ENCODE measurements around the gene SLC17A5. TPM values are rescaled to one million over a fixed set of nuclear protein-coding genes. Genes with fewer than 3 reads are reported as not detected.
"Not testable (repeated sequence)": the region's sequence is repeated elsewhere in the genome, so short reads cannot be mapped to it uniquely, and the experiment has no call there.

SLC17A5 gene
- total RNA-seq, 3 donors from 2014 or later, result 25.8 to 53.0 (median 42.3) TPM

DNA sequence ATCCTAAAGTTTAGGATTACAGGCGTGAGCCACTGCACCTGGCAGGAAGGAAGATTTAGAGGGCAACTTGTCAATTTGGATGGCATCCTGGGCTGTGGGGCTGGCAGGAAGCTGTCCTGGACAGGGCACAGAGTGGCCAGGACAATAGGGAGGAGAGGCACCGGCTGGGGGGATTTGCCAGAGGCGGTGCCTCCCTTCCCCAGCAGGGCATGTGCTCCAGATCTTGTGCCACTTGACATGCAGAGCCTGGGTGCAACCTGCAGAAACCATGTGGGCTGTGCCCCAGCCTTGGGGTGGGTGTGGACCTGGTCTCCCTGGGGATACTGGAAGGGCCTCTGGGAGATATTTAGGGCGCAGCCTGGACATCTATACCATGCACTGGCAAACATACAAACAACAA lies 74.4 kb downstream of the SLC17A5 start:
- TF ChIP-seq, protein P1, sequence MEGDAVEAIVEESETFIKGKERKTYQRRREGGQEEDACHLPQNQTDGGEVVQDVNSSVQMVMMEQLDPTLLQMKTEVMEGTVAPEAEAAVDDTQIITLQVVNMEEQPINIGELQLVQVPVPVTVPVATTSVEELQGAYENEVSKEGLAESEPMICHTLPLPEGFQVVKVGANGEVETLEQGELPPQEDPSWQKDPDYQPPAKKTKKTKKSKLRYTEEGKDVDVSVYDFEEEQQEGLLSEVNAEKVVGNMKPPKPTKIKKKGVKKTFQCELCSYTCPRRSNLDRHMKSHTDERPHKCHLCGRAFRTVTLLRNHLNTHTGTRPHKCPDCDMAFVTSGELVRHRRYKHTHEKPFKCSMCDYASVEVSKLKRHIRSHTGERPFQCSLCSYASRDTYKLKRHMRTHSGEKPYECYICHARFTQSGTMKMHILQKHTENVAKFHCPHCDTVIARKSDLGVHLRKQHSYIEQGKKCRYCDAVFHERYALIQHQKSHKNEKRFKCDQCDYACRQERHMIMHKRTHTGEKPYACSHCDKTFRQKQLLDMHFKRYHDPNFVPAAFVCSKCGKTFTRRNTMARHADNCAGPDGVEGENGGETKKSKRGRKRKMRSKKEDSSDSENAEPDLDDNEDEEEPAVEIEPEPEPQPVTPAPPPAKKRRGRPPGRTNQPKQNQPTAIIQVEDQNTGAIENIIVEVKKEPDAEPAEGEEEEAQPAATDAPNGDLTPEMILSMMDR (IDR thresholded peaks at IDR 0.05), result no peak
- ATAC-seq, result peak; percentile 15
- no peaks in the 10 kb centered on the region for H3K36me3 ChIP-seq (ENCODE audit: low read depth)
- H3K4me3 ChIP-seq, result no peak overlapping the region
- intact Hi-C loops (cut with DNase I, micrococcal nuclease), result no loop called here
- peak in 1 of 3 donors; percentile 55 for DNase-seq
- peaks cover 5% of the 10 kb centered on the region for H3K9me3 ChIP-seq
- peaks cover 8% of the 10 kb centered on the region for H3K4me1 ChIP-seq (ENCODE audit: low read depth)

GRCh38 chr6:73577676-73578075 lies 76.1 kb downstream of the SLC17A5 start:
- H3K4me3 ChIP-seq, result no peak overlapping the region
- DNase-seq, result no peak
- no peak for ATAC-seq
- intact Hi-C loops (cut with DNase I, micrococcal nuclease), result no loop called here
- H3K9me3 ChIP-seq, result peaks cover 5% of the 10 kb centered on the region
- peaks cover 8% of the 10 kb centered on the region for H3K4me1 ChIP-seq (ENCODE audit: low read depth)
- TF ChIP-seq, protein P1 (IDR thresholded peaks at IDR 0.05), result no peak
- H3K36me3 ChIP-seq (ENCODE audit: low read depth), result no peaks in the 10 kb centered on the region

DNA sequence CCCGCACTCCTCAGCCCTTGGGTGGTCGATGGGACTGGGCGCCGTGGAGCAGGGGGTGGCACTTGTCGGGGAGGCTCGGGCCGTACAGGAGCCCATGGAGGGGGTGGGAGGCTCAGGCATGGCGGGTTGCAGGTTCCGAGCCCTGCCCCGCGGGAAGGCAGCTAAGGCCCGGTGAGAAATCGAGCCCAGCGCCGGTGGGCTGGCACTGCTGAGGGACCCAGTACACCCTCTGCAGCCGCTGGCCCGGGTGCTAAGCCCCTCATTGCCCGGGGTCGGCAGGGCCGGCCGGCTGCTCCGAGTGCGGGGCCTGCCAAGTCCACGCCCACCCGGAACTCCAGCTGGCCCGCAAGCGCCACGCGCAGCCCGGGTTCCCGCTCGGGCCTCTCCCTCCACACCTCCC lies 81.3 kb downstream of the SLC17A5 start:
- H3K9me3 ChIP-seq; H3K4me1 ChIP-seq (ENCODE audit: low read depth); intact Hi-C loops (cut with DNase I, micrococcal nuclease); H3K4me3 ChIP-seq; H3K36me3 ChIP-seq (ENCODE audit: low read depth); DNase-seq; ATAC-seq: not testable (repeated sequence)

DNA sequence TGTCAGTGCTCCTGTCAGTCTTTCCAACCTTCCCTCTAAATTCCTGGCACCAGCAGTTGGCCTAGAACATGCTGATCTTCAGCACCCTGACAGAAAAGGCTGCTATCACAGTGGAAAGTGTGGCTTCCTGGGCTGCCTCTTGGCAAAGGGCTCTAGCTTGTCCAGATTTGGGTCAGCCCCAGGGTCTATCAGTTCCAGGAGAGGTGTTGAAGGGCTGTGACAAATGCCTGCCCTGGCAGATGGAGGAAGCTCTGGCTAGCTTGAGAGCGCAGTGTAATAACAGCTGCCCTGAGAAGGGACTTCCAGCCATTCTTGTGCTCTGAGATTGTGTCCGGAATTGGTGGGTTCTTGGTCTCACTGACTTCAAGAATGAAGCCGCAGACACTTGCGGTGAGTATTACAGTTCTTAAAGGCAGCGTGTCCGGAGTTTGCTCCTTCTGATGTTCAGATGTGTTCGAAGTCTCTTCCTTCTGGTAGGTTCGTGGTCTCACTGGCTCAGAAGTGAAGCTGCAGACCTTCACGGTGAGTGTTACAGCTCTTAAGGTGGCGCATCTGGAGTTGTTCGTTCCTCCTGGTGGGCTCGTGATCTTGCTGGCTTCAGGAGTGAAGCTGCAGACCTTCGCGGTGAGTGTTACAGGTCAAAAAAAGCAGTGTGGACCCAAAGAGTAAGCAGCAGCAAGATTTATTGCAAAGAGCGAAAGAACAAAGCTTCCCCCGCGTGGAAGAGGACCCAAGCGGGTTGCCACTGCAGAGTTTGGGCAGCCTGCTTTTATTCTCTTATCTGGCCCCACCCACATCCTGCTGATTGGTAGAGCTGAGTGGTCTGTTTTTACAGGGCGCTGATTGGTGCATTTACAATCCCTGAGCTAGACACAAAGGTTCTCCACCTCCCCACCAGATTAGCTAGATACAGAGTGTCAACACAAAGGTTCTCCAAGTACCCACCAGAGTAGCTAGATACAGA lies 82.3 kb downstream of the SLC17A5 start:
- DNase-seq; H3K4me1 ChIP-seq (ENCODE audit: low read depth); intact Hi-C loops (cut with DNase I, micrococcal nuclease); H3K36me3 ChIP-seq (ENCODE audit: low read depth); H3K4me3 ChIP-seq; ATAC-seq; H3K9me3 ChIP-seq: not testable (repeated sequence)

GRCh38 chr6:73569121-73569520 lies 84.7 kb downstream of the SLC17A5 start:
- intact Hi-C loops (cut with DNase I, micrococcal nuclease), result no loop called here
- H3K36me3 ChIP-seq (ENCODE audit: low read depth), result no peaks in the 10 kb centered on the region
- DNase-seq (no peak), ATAC-seq (no peak)
- H3K4me3 ChIP-seq, result no peak overlapping the region
- H3K4me1 ChIP-seq (ENCODE audit: low read depth), result peaks cover 2% of the 10 kb centered on the region
- H3K9me3 ChIP-seq, result no peaks in the 10 kb centered on the region
- TF ChIP-seq, protein P1 (IDR thresholded peaks at IDR 0.05), result no peak

- intact Hi-C loops (cut with DNase I, micrococcal nuclease), result no loop called here
- no peaks in the 10 kb centered on the region for H3K36me3 ChIP-seq (ENCODE audit: low read depth)
- no peaks in the 10 kb centered on the region for H3K9me3 ChIP-seq
- peaks cover 2% of the 10 kb centered on the region for H3K4me1 ChIP-seq (ENCODE audit: low read depth)
- H3K4me3 ChIP-seq, result no peak overlapping the region
- DNase-seq (peak; percentile 75 to 91 (median 76)), ATAC-seq (peak; percentile 100)
- TF ChIP-seq, protein P1 (IDR thresholded peaks at IDR 0.05), result no peak
Measured at GRCh38 chr6:73566954-73567591, 86.7 kb downstream of the SLC17A5 start.

GRCh38 chr6:73566486-73566871 lies 87.3 kb downstream of the SLC17A5 start:
- ATAC-seq; intact Hi-C loops (cut with DNase I, micrococcal nuclease); H3K4me3 ChIP-seq; DNase-seq; H3K9me3 ChIP-seq; H3K4me1 ChIP-seq (ENCODE audit: low read depth); H3K36me3 ChIP-seq (ENCODE audit: low read depth): not testable (repeated sequence)
